HepG2 (cell line): ENCODE results near the gene NTMT1. TPM values are rescaled to one million over a fixed set of nuclear protein-coding genes. Genes with fewer than 3 reads are reported as not detected.
A peak's percentile ranks its signal among the peaks of the same experiment; 100 is the strongest.

ENCODE experiments used
- CHD4 ChIP-seq: fragments of 200-600 bp; sonication (generic); IDR thresholded peaks from 2 replicates; pipeline ENCODE4 v1.7.0; 2017; ENCODE audit warnings: mild to moderate bottlenecking, low read length, borderline replicate concordance
- DR1 ChIP-seq: sonication (generic); formaldehyde crosslinking; IDR thresholded peaks from 2 replicates; pipeline ENCODE4 v1.8.0; 2021; ENCODE audit warnings: mild to moderate bottlenecking, missing genetic modification reagents, inconsistent platforms
- FOXM1 ChIP-seq: sonication (generic); formaldehyde crosslinking; IDR thresholded peaks from 2 replicates; pipeline ENCODE4 v1.5.0; 2020; ENCODE audit warnings: missing genetic modification reagents
- HOMEZ ChIP-seq: IDR thresholded peaks from 2 replicates; pipeline ENCODE4 v1.6.1; 2016; ENCODE audit warnings: low read depth
- KLF11 ChIP-seq: IDR thresholded peaks from 2 replicates; pipeline ENCODE4 v1.6.1; 2016; ENCODE audit warnings: missing compliant biosample characterization
- MAFG ChIP-seq: sonication (generic); formaldehyde crosslinking; IDR thresholded peaks from 2 replicates; pipeline ENCODE4 v1.5.1; 2020; ENCODE audit warnings: mild to moderate bottlenecking, missing genetic modification reagents
- TCF12 ChIP-seq, 2 experiments: fragments of 450-650 bp in 1 of 2; sonication (generic) in 1 of 2; formaldehyde crosslinking in 1 of 2; IDR thresholded peaks; 2 replicates each; pipeline versions ENCODE4 v1.6.1 to v1.8.0; 2017 to 2022; ENCODE audit warnings: antibody characterized with exemption in 1 of 2, mild to moderate bottlenecking in 1 of 2, missing genetic modification reagents in 1 of 2, moderate library complexity in 1 of 2
- TFDP2 ChIP-seq: sonication (generic); formaldehyde crosslinking; IDR thresholded peaks from 2 replicates; pipeline ENCODE4 v1.4.0; 2020; ENCODE audit warnings: missing genetic modification reagents
- ZNF263 ChIP-seq: sonication (generic); formaldehyde crosslinking; IDR thresholded peaks from 2 replicates; pipeline ENCODE4 v1.4.0; 2020; ENCODE audit warnings: missing genetic modification reagents
- ZNF3 ChIP-seq: IDR thresholded peaks from 2 replicates; pipeline ENCODE4 v1.7.0; 2017; ENCODE audit warnings: inconsistent platforms
- ZNF331 ChIP-seq: sonication (generic); formaldehyde crosslinking; IDR thresholded peaks from 2 replicates; pipeline ENCODE4 v1.4.0; 2020; ENCODE audit warnings: missing genetic modification reagents
- ZNF431 ChIP-seq: sonication (generic); formaldehyde crosslinking; IDR thresholded peaks from 2 replicates; pipeline ENCODE4 v1.9.0; 2022; ENCODE audit warnings: missing genetic modification reagents, low read depth, mild to moderate bottlenecking, borderline replicate concordance
- ZNF484 ChIP-seq: sonication (generic); formaldehyde crosslinking; IDR thresholded peaks from 2 replicates; pipeline ENCODE4 v1.5.1; 2020; ENCODE audit warnings: mild to moderate bottlenecking, low read depth, missing genetic modification reagents, borderline replicate concordance
- ZNF530 ChIP-seq: sonication (generic); formaldehyde crosslinking; IDR thresholded peaks from 2 replicates; pipeline ENCODE4 v1.5.0; 2020; ENCODE audit warnings: low read depth, mild to moderate bottlenecking, missing genetic modification reagents
- ZNF556 ChIP-seq: sonication (generic); formaldehyde crosslinking; IDR thresholded peaks from 2 replicates; pipeline ENCODE4 v1.4.0; 2020; ENCODE audit warnings: mild to moderate bottlenecking, missing genetic modification reagents, borderline replicate concordance
- ZNF562 ChIP-seq: sonication (generic); formaldehyde crosslinking; IDR thresholded peaks from 2 replicates; pipeline ENCODE4 v1.8.0; 2022; ENCODE audit warnings: missing genetic modification reagents, borderline replicate concordance
- ZNF687 ChIP-seq: sonication (generic); formaldehyde crosslinking; IDR thresholded peaks from 2 replicates; pipeline ENCODE4 v1.5.1; 2020; ENCODE audit warnings: mild to moderate bottlenecking, missing genetic modification reagents, moderate library complexity
- ZNF839 ChIP-seq: sonication (generic); formaldehyde crosslinking; IDR thresholded peaks from 2 replicates; pipeline ENCODE4 v1.4.0; 2020; ENCODE audit warnings: missing genetic modification reagents, mild to moderate bottlenecking, borderline replicate concordance
- polyA plus RNA-seq, 8 experiments: library from polyadenylated mRNA; depleted of rRNA in 3 of 8; stranded (reverse) in 7 of 8; unstranded in 1 of 8; fragments of >200 nt; fragmentation: Illumina TruSeq in 4 of 8; extraction: Trizol in 4 of 8; gene quantifications; 2 replicates each; pipeline versions ENCODE4 v1.2.1 to v1.2.3, GENCODE V29; 2011 to 2016; ENCODE audit warnings: low read depth in 4 of 8, missing spikeins in 1 of 8, mixed read lengths in 1 of 8; ENCODE audit not compliant: insufficient read depth in 1 of 8
- total RNA-seq, 5 experiments: library from RNA; depleted of rRNA; stranded (reverse); fragments of >200 nt; fragmentation: Illumina TruSeq; extraction: Trizol; gene quantifications; 2 replicates each; pipeline ENCODE4 v1.2.3, GENCODE V29; 2016; ENCODE audit warnings: low read depth in 1 of 5
- TF ChIP-seq, protein P1 (sequence below): sonication (generic); formaldehyde crosslinking; IDR thresholded peaks from 2 replicates; pipeline ENCODE4 v1.5.0; 2020; ENCODE audit warnings: missing genetic modification reagents, mild to moderate bottlenecking, borderline replicate concordance
- TF ChIP-seq, protein P2 (sequence below): sonication (generic); formaldehyde crosslinking; IDR thresholded peaks from 2 replicates; pipeline ENCODE4 v1.5.0; 2020; ENCODE audit warnings: missing genetic modification reagents

The NTMT1 gene
- total and polyA plus RNA-seq, 2 of the 13 experiments (the other 11 are each of a cell fraction or from before 2014, with no cell fraction given) = 49.1 to 53.8 TPM

DNA sequence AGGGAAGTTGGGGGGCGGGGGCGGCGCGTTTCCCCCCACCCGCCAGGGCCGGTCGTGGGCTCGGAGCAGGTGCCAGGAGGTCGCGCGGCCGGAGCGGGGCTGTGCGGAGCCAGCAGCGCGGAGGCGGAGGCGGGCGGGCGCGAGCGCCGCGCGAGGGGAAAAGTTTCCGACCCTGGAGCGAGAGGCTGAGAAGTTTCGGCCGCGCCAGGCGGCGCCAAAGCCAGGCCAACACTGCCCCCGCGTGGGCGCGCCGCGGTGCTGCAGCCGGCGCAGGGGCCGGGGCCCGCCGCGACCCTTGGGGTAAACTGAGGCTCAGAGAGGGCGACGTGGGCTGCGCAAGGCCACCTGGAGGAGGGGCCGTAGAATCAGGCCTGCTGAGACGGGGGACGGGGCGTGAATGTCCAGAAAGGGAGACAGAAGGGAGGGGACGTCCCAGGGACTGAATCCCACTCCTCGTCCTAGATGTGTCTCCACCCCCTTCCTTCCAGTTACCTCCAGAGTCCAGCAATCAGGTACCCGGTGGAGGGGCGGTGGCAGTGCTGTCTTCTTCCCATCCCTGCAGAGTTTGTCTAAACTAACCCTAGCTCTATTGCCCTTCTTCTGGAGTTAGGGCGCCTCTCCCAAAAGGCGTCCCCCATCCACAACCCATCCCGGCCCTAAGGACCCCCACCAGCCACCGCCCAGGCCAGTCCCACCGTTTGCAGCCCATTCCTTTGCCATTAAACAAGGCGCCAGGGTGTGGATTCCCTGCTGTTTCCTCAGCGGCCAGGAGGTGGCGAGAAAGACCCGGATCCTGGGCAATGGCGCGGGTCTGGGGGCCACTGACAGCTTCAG lies 15.3 kb upstream of the NTMT1 start (continued):
- no peak for TF ChIP-seq HOMEZ (CRISPR knock-in tag)
- TF ChIP-seq, protein P1, sequence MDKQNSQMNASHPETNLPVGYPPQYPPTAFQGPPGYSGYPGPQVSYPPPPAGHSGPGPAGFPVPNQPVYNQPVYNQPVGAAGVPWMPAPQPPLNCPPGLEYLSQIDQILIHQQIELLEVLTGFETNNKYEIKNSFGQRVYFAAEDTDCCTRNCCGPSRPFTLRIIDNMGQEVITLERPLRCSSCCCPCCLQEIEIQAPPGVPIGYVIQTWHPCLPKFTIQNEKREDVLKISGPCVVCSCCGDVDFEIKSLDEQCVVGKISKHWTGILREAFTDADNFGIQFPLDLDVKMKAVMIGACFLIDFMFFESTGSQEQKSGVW (CRISPR knock-in tag) = no peak
- TF ChIP-seq ZNF530 = no peak
- no peak for TF ChIP-seq MAFG
- no peak for TF ChIP-seq ZNF3 (CRISPR knock-in tag)
- TF ChIP-seq TCF12 (IDR thresholded peaks at IDR 0.05) = no peak
- TF ChIP-seq TCF12 (CRISPR knock-in tag; IDR thresholded peaks at IDR 0.05) = 0 out of 2 replicates have a peak, but pooled peaks have one; percentile 27
- TF ChIP-seq ZNF556 (CRISPR knock-in tag) = no peak
- no peak for TF ChIP-seq FOXM1 (CRISPR knock-in tag)
- peak; percentile 11; the same call in 1 of the 2 replicates for TF ChIP-seq TFDP2
- TF ChIP-seq, protein P2, sequence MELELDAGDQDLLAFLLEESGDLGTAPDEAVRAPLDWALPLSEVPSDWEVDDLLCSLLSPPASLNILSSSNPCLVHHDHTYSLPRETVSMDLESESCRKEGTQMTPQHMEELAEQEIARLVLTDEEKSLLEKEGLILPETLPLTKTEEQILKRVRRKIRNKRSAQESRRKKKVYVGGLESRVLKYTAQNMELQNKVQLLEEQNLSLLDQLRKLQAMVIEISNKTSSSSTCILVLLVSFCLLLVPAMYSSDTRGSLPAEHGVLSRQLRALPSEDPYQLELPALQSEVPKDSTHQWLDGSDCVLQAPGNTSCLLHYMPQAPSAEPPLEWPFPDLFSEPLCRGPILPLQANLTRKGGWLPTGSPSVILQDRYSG = no peak
- TF ChIP-seq ZNF431 = 0 out of 2 replicates have a peak, but pooled peaks have one; percentile 53
- TF ChIP-seq KLF11 (CRISPR knock-in tag) = no peak
- peak; percentile 57; the same call in 1 of the 2 replicates for TF ChIP-seq ZNF263 (CRISPR knock-in tag)
- TF ChIP-seq DR1 (CRISPR knock-in tag) = no peak
- peak; percentile 31; the same call in 1 of the 2 replicates for TF ChIP-seq ZNF687
- TF ChIP-seq CHD4 = peak; percentile 78; the same call in 1 of the 2 replicates
- no peak for TF ChIP-seq ZNF484 (CRISPR knock-in tag)
- TF ChIP-seq ZNF839 (CRISPR knock-in tag) = no peak
- TF ChIP-seq ZNF562 (CRISPR knock-in tag) = no peak
- TF ChIP-seq ZNF331 (CRISPR knock-in tag) = no peak
